Activated CD4-positive, alpha-beta T cell treated with anti-CD3 and anti-CD28 coated beads for 24 hours (primary cell): ENCODE measurements around the gene RALGPS2.
"Not testable (repeated sequence)": the region's sequence is repeated elsewhere in the genome, so short reads cannot be mapped to it uniquely, and the experiment has no call there.

Experiments
- DNase-seq, 2 donors: peaks; one replicate each; pipeline ENCODE4 v3.0.0-alpha.2; 2020; ENCODE audit warnings: low read depth in 2 of 2

Gene RALGPS2

GRCh38 chr1:178942285-178943198 is 217.5 kb downstream of the RALGPS2 start:
- DNase-seq, result no peak

GRCh38 chr1:178944729-178945128 is 219.7 kb downstream of the RALGPS2 start:
- DNase-seq, result no peak

GRCh38 chr1:178945763-178946266 is 220.8 kb downstream of the RALGPS2 start:
- no peak for DNase-seq

GRCh38 chr1:178946416-178946815 is 221.4 kb downstream of the RALGPS2 start:
- DNase-seq, result no peak

GRCh38 chr1:178946855-178947676 is 222.0 kb downstream of the RALGPS2 start:
- no peak for DNase-seq

GRCh38 chr1:178947677-178947981 is 222.6 kb downstream of the RALGPS2 start:
- DNase-seq, result no peak

GRCh38 chr1:178948676-178949075 is 223.6 kb downstream of the RALGPS2 start:
- DNase-seq, result no peak

GRCh38 chr1:178949866-178950265 is 224.8 kb downstream of the RALGPS2 start:
- DNase-seq, result not testable (repeated sequence)

- no peak for DNase-seq
These were observed 226.6 kb downstream of the RALGPS2 start for GRCh38 chr1:178951600-178951999.

GRCh38 chr1:178953034-178953433 is 228.0 kb downstream of the RALGPS2 start:
- no peak for DNase-seq

- no peak for DNase-seq
These were observed 228.7 kb downstream of the RALGPS2 start for GRCh38 chr1:178953538-178954324.

GRCh38 chr1:178954325-178954690 is 229.3 kb downstream of the RALGPS2 start:
- no peak for DNase-seq

GRCh38 chr1:178954937-178955336 is 229.9 kb downstream of the RALGPS2 start:
- DNase-seq, result no peak

- no peak for DNase-seq
These were observed 230.4 kb downstream of the RALGPS2 start for GRCh38 chr1:178955391-178955954.

GRCh38 chr1:178958491-178958890 is 233.4 kb downstream of the RALGPS2 start:
- DNase-seq, result no peak

- DNase-seq, result no peak
These were observed 234.8 kb downstream of the RALGPS2 start for GRCh38 chr1:178959543-178960460.

GRCh38 chr1:178960482-178961240 is 235.6 kb downstream of the RALGPS2 start:
- no peak for DNase-seq

GRCh38 chr1:178961331-178961730 is 236.3 kb downstream of the RALGPS2 start:
- DNase-seq, result no peak

- DNase-seq, result no peak
These were observed 236.8 kb downstream of the RALGPS2 start for GRCh38 chr1:178961868-178962267.
